ENCODE data around the gene CFAP161.

The CFAP161 gene

GRCh38 chr15:81146006-81146405 is 11.9 kb downstream of the CFAP161 start:
- POLR2A ChIA-PET = no interaction called here
- H3K27ac ChIP-seq (ENCODE audit: extremely low read depth, low read depth, low read length) = no peak overlapping the region
- H3K9me3 ChIP-seq (ENCODE audit: control insufficient read depth, insufficient read depth, low read depth, low read length) = no peaks in the 10 kb centered on the region
- no peak for TF ChIP-seq PRDM4 (tag by site-specific recombination; IDR thresholded peaks at IDR 0.05)
- TF ChIP-seq HIC1 (tag by site-specific recombination; IDR thresholded peaks at IDR 0.05) = no peak
- no peak for TF ChIP-seq ZNF140 (tag by site-specific recombination; IDR thresholded peaks at IDR 0.05)
- TF ChIP-seq ZNF704 (tag by site-specific recombination; IDR thresholded peaks at IDR 0.05) = no peak
- no peak for TF ChIP-seq ZNF146 (tag by site-specific recombination; IDR thresholded peaks at IDR 0.05)
- no peak for TF ChIP-seq ZNF423 (tag by site-specific recombination; IDR thresholded peaks at IDR 0.05)
- no peak for TF ChIP-seq ZNF239 (tag by site-specific recombination; IDR thresholded peaks at IDR 0.05)
- no peak for TF ChIP-seq ZFP41 (tag by site-specific recombination; IDR thresholded peaks at IDR 0.05; ENCODE audit: borderline replicate concordance)
- TF ChIP-seq KLF10 (tag by site-specific recombination; IDR thresholded peaks at IDR 0.05) = no peak
- no peak for TF ChIP-seq ZNF501 (tag by site-specific recombination; IDR thresholded peaks at IDR 0.05)
- TF ChIP-seq ZNF311 (tag by site-specific recombination; IDR thresholded peaks at IDR 0.05; ENCODE audit: borderline replicate concordance) = no peak
- TF ChIP-seq ZNF514 (tag by site-specific recombination; IDR thresholded peaks at IDR 0.05) = no peak
- TF ChIP-seq BCL11A (tag by site-specific recombination; IDR thresholded peaks at IDR 0.05; ENCODE audit: low read depth) = no peak
- no peak for TF ChIP-seq ZNF580 (tag by site-specific recombination; IDR thresholded peaks at IDR 0.05)
- H3K4me3 ChIP-seq (ENCODE audit: low read depth, low read length) = no peak overlapping the region
- H3K4me1 ChIP-seq (ENCODE audit: control insufficient read depth, insufficient read depth, low read length) = peaks cover 3% of the 10 kb centered on the region
- CTCF ChIA-PET = interaction anchor here (0.8 to 4.8 kb wide), 2 partner anchors 38 to 120 kb away, joined by 3 to 25 read pairs; no protein-coding TSS in a partner anchor
- no peaks in the 10 kb centered on the region for H3K36me3 ChIP-seq (ENCODE audit: control insufficient read depth in 2 of 2, insufficient read depth in 1 of 2, low read length in 2 of 2)

- Histone ChIP-seq H3K4me3 (ENCODE audit: low read depth, low read length) (no peak overlapping the region), H3K4me1 (ENCODE audit: control insufficient read depth, insufficient read depth, low read length) (peaks cover 3% of the 10 kb centered on the region), H3K9me3 (ENCODE audit: control insufficient read depth, insufficient read depth, low read depth, low read length) (no peaks in the 10 kb centered on the region), H3K36me3 (ENCODE audit: control insufficient read depth in 2 of 2, insufficient read depth in 1 of 2, low read length in 2 of 2) (no peaks in the 10 kb centered on the region), H3K27ac (ENCODE audit: extremely low read depth, low read depth, low read length) (no peak overlapping the region)
- ChIA-PET CTCF (interaction anchor here (0.6 to 4.8 kb wide), 2 partner anchors 10 to 120 kb away, joined by 4 to 25 read pairs; no protein-coding TSS in a partner anchor), POLR2A (no interaction called here)
- TF ChIP-seq ZNF48 (tag by site-specific recombination; IDR thresholded peaks at IDR 0.05) = no peak
- no peak for TF ChIP-seq ZNF274 (IDR thresholded peaks at IDR 0.05; ENCODE audit: low read length)
- no peak for TF ChIP-seq ZNF274 (tag by site-specific recombination; IDR thresholded peaks at IDR 0.05; ENCODE audit: borderline replicate concordance)
- no peak for TF ChIP-seq HIC1 (tag by site-specific recombination; IDR thresholded peaks at IDR 0.05)
- TF ChIP-seq BCL6B (tag by site-specific recombination; IDR thresholded peaks at IDR 0.05) = no peak
- TF ChIP-seq ZNF701 (tag by site-specific recombination; IDR thresholded peaks at IDR 0.05) = no peak
- no peak for TF ChIP-seq ZNF518A (tag by site-specific recombination; conservative IDR thresholded peaks at IDR 0.05; ENCODE audit: low read depth)
- no peak for TF ChIP-seq ZNF248 (tag by site-specific recombination; IDR thresholded peaks at IDR 0.05)
Measured at GRCh38 chr15:81146466-81146865, 12.4 kb downstream of the CFAP161 start.

All from HEK293 (cell line).